HG03354 (cell line): ENCODE data around the gene PRRT2.
A peak's percentile ranks its signal among the peaks of the same experiment; 100 is the strongest.
"Not testable (repeated sequence)": the region's sequence is repeated elsewhere in the genome, so short reads cannot be mapped to it uniquely, and the experiment has no call there.

Experiments
- ATAC-seq: cut with Tn5 transposase; IDR thresholded peaks from one replicate; pipeline ENCODE4 v1.9.1; 2021; ENCODE audit warnings: mild to moderate bottlenecking; ENCODE audit not compliant: unreplicated experiment, poor library complexity, severe bottlenecking

The PRRT2 gene

DNA sequence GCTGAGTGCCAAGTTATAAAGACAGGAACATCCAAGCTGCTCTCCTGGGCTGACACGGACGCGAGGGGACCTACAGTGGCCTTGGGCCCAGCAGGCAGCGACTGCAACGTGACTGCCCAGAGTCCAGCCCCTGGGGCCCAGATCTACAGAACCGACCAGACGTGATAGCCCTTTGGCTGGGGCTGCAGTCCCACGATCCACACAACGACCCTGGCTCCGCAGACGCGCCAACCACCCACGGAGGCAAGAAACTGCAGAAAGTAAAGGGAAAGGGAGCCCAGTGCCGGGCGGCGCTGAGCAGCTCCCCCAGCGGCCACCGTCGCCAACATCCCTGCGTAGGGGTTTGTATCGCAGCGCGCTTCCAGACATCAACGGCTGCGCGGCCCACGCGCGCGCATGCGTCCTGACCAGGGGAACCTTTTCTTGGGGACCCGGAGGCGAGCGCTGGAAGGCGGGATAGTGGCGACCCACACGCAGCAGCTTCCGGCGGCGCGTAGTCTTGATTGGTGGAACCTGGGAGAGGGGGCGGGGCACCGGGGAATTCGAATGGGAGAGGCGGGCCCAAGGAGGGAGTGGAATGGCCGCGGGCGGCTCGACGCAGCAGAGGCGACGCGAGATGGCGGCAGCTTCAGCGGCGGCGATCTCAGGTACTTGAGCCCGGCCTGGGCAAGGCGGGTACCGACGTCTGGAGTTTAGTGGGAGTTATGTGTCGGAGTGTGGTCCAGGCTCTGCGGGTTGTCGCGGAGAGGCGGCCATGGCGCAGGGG lies 21.6 kb upstream of the PRRT2 start, which contains the start of gene KIF22:
TSS of gene KIF22 (plus strand) at position 569 of the 766 bp plus-strand sequence. CDS start at position 578, 9 bp downstream.
- peak; percentile 93 for ATAC-seq

DNA sequence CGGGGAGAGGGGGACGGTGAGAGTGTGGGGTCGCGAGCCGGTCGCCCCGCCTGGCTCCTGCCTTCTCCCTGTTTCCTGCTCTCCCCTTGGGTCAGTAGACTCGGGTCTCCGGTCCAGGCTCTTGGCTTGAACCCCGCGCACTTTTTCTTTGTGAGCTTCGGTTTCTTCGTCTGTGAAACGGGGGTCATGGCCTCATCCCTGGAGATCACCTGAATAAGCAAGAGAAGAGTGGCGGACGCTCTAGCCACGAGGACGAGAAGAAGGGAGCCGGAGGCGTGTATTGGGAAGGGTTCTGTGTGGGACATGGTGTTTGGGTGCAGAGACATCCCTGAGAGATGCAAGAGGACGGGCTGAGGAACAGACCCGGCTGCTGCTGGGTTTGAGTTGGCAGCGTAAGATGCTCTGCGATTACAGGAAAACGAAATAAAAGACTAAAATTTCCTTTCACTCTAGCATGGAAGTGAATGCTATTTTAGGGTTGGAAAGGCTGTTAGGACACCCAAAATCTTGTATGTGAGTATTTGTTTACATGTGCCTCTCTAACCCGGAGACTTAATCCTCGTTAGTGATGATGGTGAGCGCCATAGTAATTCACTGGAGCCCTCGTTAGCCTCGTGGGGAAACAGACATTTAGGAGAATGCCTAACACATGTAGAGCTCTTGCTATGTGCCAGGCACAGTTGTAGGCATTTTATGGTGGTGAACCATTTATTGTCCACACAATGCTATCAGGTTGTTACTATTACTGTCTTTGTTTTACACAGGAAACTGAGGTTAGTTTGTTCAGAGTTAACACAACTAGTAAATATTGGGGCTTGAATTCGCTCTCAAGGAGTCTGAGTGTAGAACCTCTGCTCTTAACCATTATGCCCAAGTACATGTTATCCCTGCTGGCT lies 20.8 kb upstream of the PRRT2 start:
- ATAC-seq, result peak; percentile 10

DNA sequence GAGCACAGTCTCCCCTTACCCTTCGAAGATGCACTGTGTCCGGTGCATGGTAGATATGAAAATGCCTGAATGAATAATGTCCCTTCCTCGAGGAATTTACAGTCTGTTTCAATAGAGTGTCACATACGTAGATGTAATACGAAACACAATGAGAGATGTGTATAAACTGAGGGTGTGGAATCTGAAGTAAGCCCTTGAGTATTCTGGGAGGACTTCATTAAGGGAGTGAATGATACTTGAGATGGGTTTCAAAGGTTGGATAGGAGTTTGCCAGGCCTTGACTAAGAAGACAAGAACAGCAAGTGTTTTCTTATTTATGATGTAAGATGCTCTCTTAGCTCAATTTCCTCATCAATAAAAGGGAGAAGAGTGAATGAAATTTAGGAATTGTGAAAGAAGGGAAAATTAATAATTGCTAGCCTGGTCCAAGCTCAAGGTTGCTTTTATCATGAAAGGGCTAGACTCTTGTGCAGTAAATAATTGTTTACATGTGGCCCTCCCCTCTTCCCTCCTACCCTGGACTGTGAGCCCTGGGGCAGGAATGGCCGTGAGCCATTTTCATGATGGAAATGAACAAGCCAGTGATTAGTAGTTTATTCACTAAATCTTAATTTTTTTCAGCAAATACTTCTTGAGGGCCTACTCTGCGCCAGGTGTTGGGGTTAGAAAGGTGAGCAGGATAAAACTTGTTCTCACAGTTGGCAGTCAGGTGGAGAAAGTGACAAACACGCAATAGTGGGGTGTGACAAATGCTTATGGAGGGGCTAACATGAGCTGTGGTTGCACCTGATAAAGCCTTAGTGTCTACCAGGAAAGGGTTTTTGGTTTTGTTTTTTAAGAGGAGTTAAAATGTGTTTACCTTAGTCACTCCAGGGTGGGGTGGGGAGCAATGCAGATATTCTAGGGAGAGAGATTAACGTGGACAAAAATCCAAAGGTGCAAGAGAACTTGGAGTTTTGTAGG lies 19.9 kb upstream of the PRRT2 start:
- ATAC-seq, result no peak

DNA sequence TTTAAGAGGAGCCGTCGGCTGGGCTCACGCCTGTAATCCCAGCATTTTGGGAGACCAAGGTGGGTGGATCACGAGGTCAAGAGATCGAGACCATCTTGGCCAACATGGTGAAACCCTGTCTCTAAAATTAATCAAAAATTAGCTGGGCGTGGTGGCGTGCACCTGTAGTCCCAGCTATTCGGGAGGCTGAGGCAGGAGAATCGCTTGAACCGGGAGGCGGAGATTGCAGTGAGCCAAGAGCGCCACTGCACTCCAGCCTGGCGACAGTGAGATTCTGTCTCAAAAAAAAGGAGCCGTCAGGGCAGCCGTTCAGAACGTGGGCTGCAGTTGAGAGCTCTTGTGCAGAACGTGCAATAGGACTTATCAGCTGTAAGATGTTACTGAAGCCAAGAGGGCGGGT lies 18.8 kb upstream of the PRRT2 start:
- ATAC-seq, result not testable (repeated sequence)

DNA sequence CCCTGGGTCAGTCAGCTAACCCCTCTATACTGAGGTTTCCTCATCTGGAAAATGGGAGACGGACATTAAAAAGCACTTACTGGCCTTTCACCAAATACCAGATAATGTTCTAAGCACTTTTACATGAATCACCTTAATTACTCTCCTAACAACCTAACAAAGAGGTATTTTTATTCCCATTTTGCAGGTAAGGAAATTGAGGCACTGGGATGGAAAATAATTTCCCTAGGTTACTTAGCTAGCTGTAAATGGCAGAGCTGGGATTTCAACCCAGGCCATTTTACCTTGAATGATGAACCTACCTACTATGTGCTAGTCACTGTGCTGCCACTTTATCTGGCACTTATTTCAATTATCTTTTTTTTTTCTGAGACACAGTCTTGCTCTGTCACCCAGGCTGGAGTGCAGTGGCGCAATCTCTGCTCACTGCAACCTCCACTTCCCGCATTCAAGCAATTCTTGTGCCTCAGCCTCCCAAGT lies 17.7 kb upstream of the PRRT2 start:
- no peak for ATAC-seq

DNA sequence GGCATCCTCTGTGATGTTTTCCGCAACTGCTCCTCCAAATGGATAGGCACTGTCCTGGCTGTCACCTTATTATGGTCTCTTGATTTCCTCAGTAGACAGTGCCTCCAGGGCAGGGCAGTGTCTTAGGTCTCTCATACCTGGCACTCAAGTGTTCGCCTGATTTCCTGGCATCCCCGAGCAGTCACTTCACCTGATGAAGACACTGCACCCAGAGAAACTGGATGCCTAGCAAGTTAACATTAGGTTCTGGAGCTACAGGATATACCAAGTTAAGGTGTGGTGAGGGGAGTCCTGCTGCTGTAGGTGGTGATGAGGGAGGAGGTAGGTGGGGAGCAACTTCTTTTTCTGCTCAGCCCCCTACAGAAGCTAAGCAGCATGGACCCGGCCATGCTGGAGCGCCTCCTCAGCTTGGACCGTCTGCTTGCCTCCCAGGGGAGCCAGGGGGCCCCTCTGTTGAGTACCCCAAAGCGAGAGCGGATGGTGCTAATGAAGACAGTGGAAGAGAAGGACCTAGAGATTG lies 9.5 kb upstream of the PRRT2 start:
- no peak for ATAC-seq

DNA sequence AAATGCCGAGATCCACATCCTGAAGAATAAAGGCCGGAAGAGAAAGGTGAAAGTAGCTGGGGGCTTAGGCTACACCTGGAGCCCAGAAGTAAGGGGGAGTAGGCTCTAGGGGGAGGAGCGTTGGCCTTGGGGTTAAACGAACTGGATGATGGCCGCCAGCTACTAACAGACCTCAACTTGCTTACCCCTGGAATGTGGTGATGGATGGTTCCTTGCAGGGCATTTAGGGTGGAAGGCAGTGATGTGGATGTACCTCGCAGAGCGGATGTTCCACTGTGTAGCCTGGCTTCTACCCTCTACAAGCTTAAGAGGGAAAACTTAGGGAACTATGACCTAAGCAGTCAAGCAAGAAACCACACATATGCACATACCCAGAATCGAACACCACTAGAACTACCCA lies 8.0 kb upstream of the PRRT2 start:
- ATAC-seq, result no peak

DNA sequence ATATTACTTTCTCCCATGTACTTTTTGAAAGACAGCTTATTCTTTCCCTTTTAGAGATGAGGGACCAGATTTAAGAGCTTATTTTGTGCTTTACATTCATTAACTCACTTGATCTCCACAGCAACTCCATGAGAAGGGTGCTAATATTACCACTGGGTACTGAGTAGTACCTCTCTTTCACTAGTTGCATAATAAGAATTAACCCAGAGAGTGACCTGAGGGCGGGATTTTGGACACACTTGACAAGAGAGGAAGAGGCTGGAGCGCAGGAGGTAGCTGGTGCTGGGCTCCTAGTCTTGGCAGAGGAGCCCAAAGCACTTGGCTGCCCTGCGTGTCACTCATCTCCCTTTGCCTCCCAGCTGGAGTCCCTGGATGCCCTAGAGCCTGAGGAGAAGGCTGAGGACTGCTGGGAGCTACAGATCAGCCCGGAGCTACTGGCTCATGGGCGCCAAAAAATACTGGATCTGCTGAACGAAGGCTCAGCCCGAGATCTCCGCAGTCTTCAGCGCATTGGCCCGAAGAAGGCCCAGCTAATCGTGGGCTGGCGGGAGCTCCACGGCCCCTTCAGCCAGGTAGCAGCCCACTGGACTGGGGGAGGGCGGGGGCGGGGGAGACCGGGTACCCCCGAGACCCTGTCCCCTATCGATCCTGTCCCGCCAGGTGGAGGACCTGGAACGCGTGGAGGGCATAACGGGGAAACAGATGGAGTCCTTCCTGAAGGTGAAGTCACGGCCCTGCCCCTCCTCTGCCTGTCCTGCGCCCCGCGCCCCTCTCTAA lies 7.3 kb upstream of the PRRT2 start:
- no peak for ATAC-seq

DNA sequence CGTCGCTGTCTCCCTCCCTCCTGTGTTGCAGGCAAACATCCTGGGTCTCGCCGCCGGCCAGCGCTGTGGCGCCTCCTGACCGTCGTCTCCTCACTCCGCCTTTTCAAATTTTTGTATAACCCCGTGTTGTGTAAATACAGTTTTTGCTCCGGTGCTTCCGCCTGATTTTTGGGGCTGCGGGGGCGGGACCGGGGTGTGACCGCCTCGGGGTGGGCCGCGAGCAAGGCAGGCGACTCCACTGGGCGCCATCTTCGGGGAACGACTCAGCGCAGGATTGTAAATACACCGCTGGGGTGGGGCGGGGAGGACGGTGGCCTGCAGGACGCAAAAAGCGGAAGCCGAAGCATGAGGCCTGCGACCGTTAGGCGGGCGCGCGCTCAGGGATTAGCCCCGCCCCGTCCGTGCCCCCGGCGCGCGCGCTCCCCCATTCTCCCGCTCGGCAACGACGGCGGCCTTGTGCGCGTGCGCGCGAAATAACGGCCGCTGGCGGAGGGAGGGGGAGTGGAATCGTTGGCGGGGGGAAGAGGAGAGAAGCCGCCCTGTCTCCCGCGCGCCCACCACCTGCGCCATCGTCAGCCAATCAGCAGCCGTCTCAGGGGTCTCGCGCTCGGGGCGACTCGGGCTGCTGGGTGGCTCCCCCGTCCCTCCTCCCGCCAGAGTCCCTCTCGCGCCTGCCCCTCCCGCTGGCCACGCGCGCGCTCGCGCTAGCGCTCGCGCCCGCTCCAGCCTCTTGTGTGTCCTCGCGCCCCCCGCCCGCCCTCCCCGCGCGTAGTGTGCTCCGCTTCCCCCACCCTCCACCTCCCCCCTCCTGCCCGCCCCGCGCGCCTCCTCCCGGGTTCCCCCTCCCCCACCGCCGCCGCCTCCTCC lies 6.5 kb upstream of the PRRT2 start:
- peak; percentile 64 for ATAC-seq

DNA sequence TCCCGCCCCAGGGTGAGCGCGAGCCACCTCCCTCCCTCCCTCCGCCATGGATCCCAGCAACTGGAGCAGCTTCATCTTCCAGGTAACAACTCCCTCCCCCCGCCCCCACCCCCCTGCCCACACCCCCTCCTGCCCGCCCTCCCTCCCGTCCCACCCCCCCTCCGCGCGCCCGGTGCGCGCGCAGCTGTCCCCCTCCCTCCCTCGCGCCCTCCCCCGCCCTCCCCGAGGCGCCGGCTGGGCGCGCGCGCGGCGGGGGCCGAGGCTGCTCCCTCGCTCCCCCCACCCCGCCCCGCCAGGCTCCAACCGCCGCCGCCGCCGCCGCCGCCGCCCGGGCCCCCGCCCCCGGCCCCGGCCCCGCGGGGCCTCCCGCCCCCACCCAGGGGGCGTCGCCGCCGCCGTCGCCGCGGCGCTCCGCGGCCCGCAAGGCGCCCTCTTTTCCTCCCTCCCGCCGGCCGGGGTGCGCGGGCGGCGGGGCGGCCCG lies 5.9 kb upstream of the PRRT2 start, which contains the start of gene MAZ:
TSS of gene MAZ (plus strand) at position 431 of the 481 bp plus-strand sequence. CDS start 173 bp downstream, outside the sequence.
- ATAC-seq, result no peak

DNA sequence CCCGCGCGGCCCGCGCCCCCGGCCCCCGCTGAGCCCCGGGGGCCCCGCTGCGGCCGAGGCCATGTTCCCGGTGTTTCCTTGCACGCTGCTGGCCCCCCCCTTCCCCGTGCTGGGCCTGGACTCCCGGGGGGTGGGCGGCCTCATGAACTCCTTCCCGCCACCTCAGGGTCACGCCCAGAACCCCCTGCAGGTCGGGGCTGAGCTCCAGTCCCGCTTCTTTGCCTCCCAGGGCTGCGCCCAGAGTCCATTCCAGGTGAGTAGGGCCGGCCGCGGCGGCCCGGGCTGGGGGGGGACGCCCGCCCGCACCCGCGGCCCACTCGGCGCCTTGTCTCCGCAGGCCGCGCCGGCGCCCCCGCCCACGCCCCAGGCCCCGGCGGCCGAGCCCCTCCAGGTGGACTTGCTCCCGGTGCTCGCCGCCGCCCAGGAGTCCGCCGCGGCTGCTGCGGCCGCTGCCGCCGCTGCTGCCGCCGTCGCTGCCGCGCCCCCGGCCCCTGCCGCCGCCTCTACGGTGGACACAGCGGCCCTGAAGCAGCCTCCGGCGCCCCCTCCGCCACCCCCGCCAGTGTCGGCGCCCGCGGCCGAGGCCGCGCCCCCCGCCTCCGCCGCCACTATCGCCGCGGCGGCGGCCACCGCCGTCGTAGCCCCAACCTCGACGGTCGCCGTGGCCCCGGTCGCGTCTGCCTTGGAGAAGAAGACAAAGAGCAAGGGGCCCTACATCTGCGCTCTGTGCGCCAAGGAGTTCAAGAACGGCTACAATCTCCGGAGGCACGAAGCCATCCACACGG lies 5.2 kb upstream of the PRRT2 start:
- no peak for ATAC-seq

DNA sequence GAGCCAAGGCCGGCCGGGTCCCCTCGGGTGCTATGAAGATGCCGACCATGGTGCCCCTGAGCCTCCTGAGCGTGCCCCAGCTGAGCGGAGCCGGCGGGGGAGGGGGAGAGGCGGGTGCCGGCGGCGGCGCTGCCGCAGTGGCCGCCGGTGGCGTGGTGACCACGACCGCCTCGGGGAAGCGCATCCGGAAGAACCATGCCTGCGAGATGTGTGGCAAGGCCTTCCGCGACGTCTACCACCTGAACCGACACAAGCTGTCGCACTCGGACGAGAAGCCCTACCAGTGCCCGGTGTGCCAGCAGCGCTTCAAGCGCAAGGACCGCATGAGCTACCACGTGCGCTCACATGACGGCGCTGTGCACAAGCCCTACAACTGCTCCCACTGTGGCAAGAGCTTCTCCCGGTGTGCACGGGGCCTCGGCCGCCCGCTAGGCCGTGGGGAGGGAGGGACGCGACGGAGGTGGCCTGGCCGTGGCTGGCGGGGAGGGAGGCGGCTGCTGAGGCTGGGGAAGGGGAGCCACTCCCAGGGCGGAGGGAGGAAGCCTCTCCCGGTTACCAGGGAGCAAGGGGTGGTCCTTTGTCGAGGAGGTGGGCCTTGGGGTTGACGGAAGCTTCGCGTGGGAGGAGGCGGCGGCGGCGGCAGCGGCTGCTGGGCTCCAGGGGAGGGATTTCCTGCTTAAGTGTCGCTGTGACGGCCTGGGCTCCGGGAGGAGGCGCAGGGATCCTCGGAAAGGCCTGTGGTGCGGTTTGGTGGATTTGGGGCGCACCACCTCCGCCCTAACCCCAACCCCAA lies 4.4 kb upstream of the PRRT2 start:
- no peak for ATAC-seq

DNA sequence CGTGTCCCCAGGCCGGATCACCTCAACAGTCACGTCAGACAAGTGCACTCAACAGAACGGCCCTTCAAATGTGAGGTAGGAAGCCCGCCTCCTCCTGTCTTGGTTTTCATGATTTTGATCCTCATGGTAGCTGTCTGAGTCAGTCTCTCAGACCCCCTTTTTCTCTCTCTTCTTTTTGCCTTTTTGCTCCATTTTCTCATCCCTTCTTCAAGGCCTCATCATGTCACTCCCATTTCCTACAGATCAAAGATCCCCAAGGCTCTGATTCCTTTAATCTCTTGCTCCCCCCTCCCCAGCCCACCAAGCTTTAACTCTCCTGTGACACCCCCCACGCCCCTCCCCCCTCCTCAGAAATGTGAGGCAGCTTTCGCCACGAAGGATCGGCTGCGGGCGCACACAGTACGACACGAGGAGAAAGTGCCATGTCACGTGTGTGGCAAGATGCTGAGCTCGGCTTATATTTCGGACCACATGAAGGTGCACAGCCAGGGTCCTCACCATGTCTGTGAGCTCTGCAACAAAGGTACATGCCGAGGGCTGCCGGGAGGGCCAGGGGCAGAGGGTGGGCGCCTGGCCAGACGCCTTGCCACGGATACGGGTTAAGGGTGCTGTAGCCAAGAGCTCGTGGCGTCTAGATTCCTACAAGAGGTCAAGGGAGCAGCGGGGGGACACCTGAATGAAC lies 3.6 kb upstream of the PRRT2 start:
- no peak for ATAC-seq

DNA sequence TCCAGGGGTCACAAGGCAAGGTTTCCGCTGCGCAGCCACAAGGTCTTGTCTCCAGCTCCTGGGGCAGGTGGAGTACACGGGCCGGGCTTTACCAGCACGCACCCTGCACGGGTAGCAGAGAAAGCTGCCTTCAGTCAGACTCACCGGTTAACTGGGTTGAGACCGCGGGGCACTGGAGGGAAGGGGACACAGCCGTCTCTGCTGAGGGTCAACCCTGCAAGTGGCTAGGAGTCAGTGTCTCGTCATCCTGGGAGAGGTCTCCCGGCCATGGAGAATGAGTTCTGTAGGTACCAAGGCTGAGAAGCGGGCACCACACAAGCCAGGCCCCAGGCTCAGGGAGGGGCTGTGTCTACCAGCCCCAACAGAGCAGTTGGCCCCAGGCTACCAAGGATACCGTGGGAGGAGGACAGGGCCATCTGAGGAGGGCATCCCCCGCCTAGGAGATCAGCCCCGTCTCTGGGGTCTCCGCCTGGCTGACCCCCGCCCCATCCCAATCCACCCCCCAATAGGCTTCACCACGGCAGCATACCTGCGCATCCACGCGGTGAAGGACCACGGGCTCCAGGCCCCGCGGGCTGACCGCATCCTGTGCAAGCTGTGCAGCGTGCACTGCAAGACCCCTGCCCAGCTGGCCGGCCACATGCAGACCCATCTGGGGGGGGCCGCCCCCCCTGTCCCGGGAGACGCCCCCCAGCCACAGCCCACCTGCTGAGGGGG lies 2.8 kb upstream of the PRRT2 start:
- no peak for ATAC-seq
